Measurements from ENCODE around the gene METTL6.

DNA sequence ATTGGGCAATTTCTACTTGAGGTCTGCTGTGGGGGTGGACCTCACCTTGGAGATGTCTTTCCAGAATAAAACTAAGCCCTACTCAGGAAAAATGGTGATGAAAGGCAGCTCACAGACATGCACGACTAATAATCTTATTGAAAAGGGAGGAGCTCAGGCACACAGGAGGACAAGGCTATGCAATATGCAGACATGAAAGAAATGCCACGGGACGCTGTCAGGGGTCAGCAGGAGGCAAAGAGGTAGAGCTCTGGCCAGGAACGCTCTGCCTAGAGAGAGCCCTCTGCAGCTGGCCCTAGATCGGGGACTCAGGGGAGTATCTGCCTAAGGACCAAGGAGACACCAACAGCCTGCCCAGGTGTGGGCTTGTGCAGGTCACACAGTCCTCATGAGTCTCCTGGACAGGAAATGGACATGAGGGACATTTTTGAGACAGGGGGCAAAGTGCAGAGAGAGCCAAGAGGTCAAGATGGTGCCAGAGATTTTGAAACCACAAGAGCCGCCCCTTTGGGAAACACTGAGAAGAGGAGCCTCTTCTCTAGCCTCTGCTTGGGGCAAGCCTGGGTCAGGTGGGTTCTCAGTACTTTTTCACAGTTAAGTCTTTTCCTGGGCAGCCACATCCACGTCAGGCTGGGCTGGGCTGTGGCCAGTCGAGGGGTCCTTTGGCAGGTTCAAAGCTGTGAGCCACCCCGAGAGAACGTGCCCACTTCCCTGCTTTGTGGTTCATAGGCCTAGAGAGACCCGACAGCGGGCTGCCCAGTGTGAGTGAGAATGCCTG is 23.3 kb upstream of the METTL6 start:
- TF ChIP-seq EZH2 (IDR thresholded peaks at IDR 0.05; ENCODE audit: insufficient read depth, poor library complexity, severe bottlenecking): no peak
- no peak for TF ChIP-seq EZH2phosphoT487 (IDR thresholded peaks at IDR 0.05; ENCODE audit: insufficient read depth, low read depth)

Measured in GM23248 (cell line).